ENCODE results near the gene CENPP. TPM values are rescaled to one million over a fixed set of nuclear protein-coding genes. Genes with fewer than 3 reads are reported as not detected.

CENPP gene
- total RNA-seq, 1 donor from 2014 or later = 9.3 TPM

GRCh38 chr9:92392690-92393089 lies 66.9 kb downstream of the CENPP start:
- TF ChIP-seq POLR2A (IDR thresholded peaks at IDR 0.05) (no peak), CTCF (IDR thresholded peaks at IDR 0.05) (no peak), POLR2AphosphoS5 (IDR thresholded peaks at IDR 0.05; ENCODE audit: insufficient read depth in 1 of 2, low read depth in 1 of 2) (no peak)
- intact Hi-C loops (cut with DNase I) = no loop called here
- H3K27ac ChIP-seq = no peak overlapping the region
- no peaks in the 10 kb centered on the region for H3K9me3 ChIP-seq
- DNase-seq (ENCODE audit: extremely low spot score in 2 of 2) = no peak
- H3K4me1 ChIP-seq = no peaks in the 10 kb centered on the region
- H3K27me3 ChIP-seq = no peaks in the 10 kb centered on the region
- no peak overlapping the region for H3K4me3 ChIP-seq
- no peaks in the 10 kb centered on the region for H3K36me3 ChIP-seq

- Histone ChIP-seq H3K36me3 (no peaks in the 10 kb centered on the region), H3K27me3 (no peaks in the 10 kb centered on the region), H3K9me3 (no peaks in the 10 kb centered on the region), H3K4me3 (no peak overlapping the region), H3K27ac (peak overlapping the region; percentile 25), H3K4me1 (no peaks in the 10 kb centered on the region)
- DNase-seq (ENCODE audit: extremely low spot score in 2 of 2) = no peak
- TF ChIP-seq CTCF (IDR thresholded peaks at IDR 0.05) (no peak), POLR2AphosphoS5 (IDR thresholded peaks at IDR 0.05; ENCODE audit: insufficient read depth in 1 of 2, low read depth in 1 of 2) (no peak), POLR2A (IDR thresholded peaks at IDR 0.05) (no peak)
- intact Hi-C loops (cut with DNase I) = no loop called here
Observed at GRCh38 chr9:92393686-92394085, 67.9 kb downstream of the CENPP start.

- DNase-seq (ENCODE audit: extremely low spot score in 2 of 2) = no peak
- H3K27ac ChIP-seq = no peak overlapping the region
- H3K4me1 ChIP-seq = no peaks in the 10 kb centered on the region
- intact Hi-C loops (cut with DNase I) = no loop called here
- no peaks in the 10 kb centered on the region for H3K27me3 ChIP-seq
- no peak overlapping the region for H3K4me3 ChIP-seq
- TF ChIP-seq POLR2AphosphoS5 (IDR thresholded peaks at IDR 0.05; ENCODE audit: insufficient read depth in 1 of 2, low read depth in 1 of 2) (no peak), POLR2A (IDR thresholded peaks at IDR 0.05) (no peak), CTCF (IDR thresholded peaks at IDR 0.05) (no peak)
- H3K9me3 ChIP-seq = no peaks in the 10 kb centered on the region
- no peaks in the 10 kb centered on the region for H3K36me3 ChIP-seq
Observed at GRCh38 chr9:92395617-92396016, 69.9 kb downstream of the CENPP start.

GRCh38 chr9:92397853-92398252 lies 72.1 kb downstream of the CENPP start:
- DNase-seq (ENCODE audit: extremely low spot score in 2 of 2) = no peak
- intact Hi-C loops (cut with DNase I) = no loop called here
- Histone ChIP-seq H3K4me1 (no peaks in the 10 kb centered on the region), H3K36me3 (no peaks in the 10 kb centered on the region), H3K9me3 (no peaks in the 10 kb centered on the region), H3K4me3 (no peak overlapping the region), H3K27me3 (no peaks in the 10 kb centered on the region), H3K27ac (no peak overlapping the region)
- TF ChIP-seq POLR2AphosphoS5 (IDR thresholded peaks at IDR 0.05; ENCODE audit: insufficient read depth in 1 of 2, low read depth in 1 of 2) = no peak
- TF ChIP-seq CTCF (IDR thresholded peaks at IDR 0.05) = no peak
- no peak for TF ChIP-seq POLR2A (IDR thresholded peaks at IDR 0.05)

GRCh38 chr9:92402360-92402759 lies 76.6 kb downstream of the CENPP start:
- no peak overlapping the region for H3K27ac ChIP-seq
- intact Hi-C loops (cut with DNase I) = no loop called here
- H3K36me3 ChIP-seq = no peaks in the 10 kb centered on the region
- H3K27me3 ChIP-seq = no peaks in the 10 kb centered on the region
- no peak for DNase-seq (ENCODE audit: extremely low spot score in 2 of 2)
- no peak overlapping the region for H3K4me3 ChIP-seq
- TF ChIP-seq POLR2A (IDR thresholded peaks at IDR 0.05) (no peak), POLR2AphosphoS5 (IDR thresholded peaks at IDR 0.05; ENCODE audit: insufficient read depth in 1 of 2, low read depth in 1 of 2) (no peak), CTCF (IDR thresholded peaks at IDR 0.05) (no peak)
- no peaks in the 10 kb centered on the region for H3K9me3 ChIP-seq
- peaks cover 8% of the 10 kb centered on the region for H3K4me1 ChIP-seq

Data from vagina (tissue), 2 donors.